HCT116 (cell line): ENCODE results near the gene ACE. TPM values are rescaled to one million over a fixed set of nuclear protein-coding genes. Genes with fewer than 3 reads are reported as not detected.
A peak's percentile ranks its signal among the peaks of the same experiment; 100 is the strongest.

ENCODE experiments used
- ATAC-seq: fragments of 200-7000 bp; cut with Tn5 transposase; 2 replicates; pipeline ENCODE4 v1.9.1; 2020; ENCODE audit warnings: mild to moderate bottlenecking, moderate library complexity
- BruUV-seq: library from RNA; stranded (reverse); fragments of 400-500 nt; replicated peaks from 2 replicates; lab custom pipeline; 2021; lab: Mats Ljungman, UMichigan
- CTCF ChIA-PET: fragments of 300-600 bp; sonication (Branson Sonifier 250); formaldehyde crosslinking; loops from one replicate; lab custom pipeline; 2021; ENCODE audit warnings: antibody characterized with exemption; lab: Charles Lee
- POLR2A ChIA-PET: fragments of 300-600, 350-600 bp; sonication (Branson Sonifier 250); formaldehyde crosslinking; loops from one replicate; lab custom pipeline; 2021; ENCODE audit warnings: antibody characterized with exemption; lab: Charles Lee
- RAD21 ChIA-PET, 2 experiments: fragments of 300-600 bp; sonication (Branson Sonifier 250); formaldehyde crosslinking; loops; one replicate each; lab custom pipeline; 2023; ENCODE audit warnings: low total read pairs in 2 of 2; ENCODE audit not compliant: uncharacterized antibody in 2 of 2, unreplicated experiment in 2 of 2, low non-redundant PET in 1 of 2; lab: Charles Lee
- DNase-seq: peaks from one replicate; pipeline ENCODE4 v3.0.0-alpha.2; 2010; ENCODE audit warnings: low read depth, low spot score
- H2AFZ ChIP-seq: fragments of 200-600 bp; shearing (Covaris generic), sonication (generic); 2 replicates; pipeline ENCODE4 v1.6.1; 2017; ENCODE audit warnings: low read depth, mixed run types, mixed read lengths, antibody characterized with exemption, low read length; ENCODE audit not compliant: poor library complexity, severe bottlenecking
- H3K27ac ChIP-seq: 2 replicates; pipeline ENCODE4 v1.5.1; 2012; ENCODE audit warnings: low read depth, low read length
- H3K27me3 ChIP-seq: fragments of 200-600 bp; sonication (generic); 2 replicates; pipeline ENCODE4 v1.6.1; 2016; ENCODE audit warnings: mixed run types, low read length, mixed read lengths; ENCODE audit not compliant: insufficient read depth
- H3K36me3 ChIP-seq, 2 experiments: fragments of 200-500 bp in 1 of 2; fragments of 200-600 bp in 1 of 2; sonication (Bioruptor generic) in 1 of 2; sonication (generic) in 1 of 2; 2 replicates each; pipeline versions ENCODE4 v1.5.1 to v1.6.1; 2014 to 2016; ENCODE audit warnings: low read length in 2 of 2, inconsistent platforms in 1 of 2, mixed read lengths in 1 of 2, mixed run types in 1 of 2; ENCODE audit not compliant: insufficient read depth in 2 of 2, control insufficient read depth in 1 of 2
- H3K4me1 ChIP-seq, 2 experiments: fragments of 200-600 bp in 1 of 2; sonication (generic) in 1 of 2; 2 replicates each; pipeline versions ENCODE4 v1.5.1 to v1.6.1; 2012 to 2017; ENCODE audit warnings: low read length in 2 of 2, inconsistent platforms in 1 of 2, mild to moderate bottlenecking in 1 of 2, mixed read lengths in 1 of 2, mixed run types in 1 of 2, moderate library complexity in 1 of 2; ENCODE audit not compliant: insufficient read depth in 2 of 2, control insufficient read depth in 1 of 2
- H3K4me2 ChIP-seq: fragments of 200-600 bp; sonication (generic); 2 replicates; pipeline ENCODE4 v1.6.1; 2017; ENCODE audit warnings: mixed run types, low read length, mixed read lengths
- H3K4me3 ChIP-seq, 2 experiments: fragments of 200-600 bp in 1 of 2; sonication (generic) in 1 of 2; replicated peaks in 1 of 2; 2 replicates each; pipeline ENCODE4 v1.5.1; 2011 to 2016; ENCODE audit warnings: low read length in 2 of 2, control low read depth in 1 of 2, low read depth in 1 of 2, mild to moderate bottlenecking in 1 of 2, mixed read lengths in 1 of 2, mixed run types in 1 of 2
- H3K79me2 ChIP-seq: fragments of 200-600 bp; sonication (generic); 2 replicates; pipeline ENCODE4 v1.6.1; 2017; ENCODE audit warnings: mild to moderate bottlenecking, mixed run types, low read length, moderate library complexity, mixed read lengths; ENCODE audit not compliant: insufficient read depth
- H3K9ac ChIP-seq: fragments of 200-600 bp; sonication (generic); 2 replicates; pipeline ENCODE4 v1.6.1; 2016; ENCODE audit warnings: low read length, mixed read lengths
- H3K9me2 ChIP-seq: fragments of 200-600 bp; sonication (generic), shearing (Covaris generic); 2 replicates; pipeline ENCODE4 v1.6.1; 2017; ENCODE audit warnings: mixed run types, mild to moderate bottlenecking, moderate library complexity; ENCODE audit not compliant: insufficient read depth
- H3K9me3 ChIP-seq, 2 experiments: fragments of 200-500 bp in 1 of 2; fragments of 200-600 bp in 1 of 2; sonication (Bioruptor generic) in 1 of 2; sonication (generic) in 1 of 2; 2 replicates each; pipeline ENCODE4 v1.6.1; 2014 to 2017; ENCODE audit warnings: low read length in 2 of 2, mixed read lengths in 2 of 2, inconsistent platforms in 1 of 2, low read depth in 1 of 2, mild to moderate bottlenecking in 1 of 2, mixed run types in 1 of 2, moderate library complexity in 1 of 2; ENCODE audit not compliant: control insufficient read depth in 1 of 2, insufficient read depth in 1 of 2
- H4K20me1 ChIP-seq: fragments of 200-600 bp; sonication (generic), shearing (Covaris generic); 2 replicates; pipeline ENCODE4 v1.6.1; 2017; ENCODE audit warnings: mixed run types, mild to moderate bottlenecking, moderate library complexity; ENCODE audit not compliant: insufficient read depth
- CEBPB ChIP-seq: IDR thresholded peaks from 2 replicates; pipeline ENCODE4 v1.6.1; 2012; ENCODE audit warnings: low read depth
- ELF1 ChIP-seq: IDR thresholded peaks from 2 replicates; pipeline ENCODE4 v1.6.1; 2012; ENCODE audit warnings: low read depth, borderline replicate concordance
- EZH2phosphoT487 ChIP-seq: fragments of 200-600 bp; IDR thresholded peaks from 2 replicates; pipeline ENCODE4 v1.6.1; 2018; ENCODE audit warnings: antibody characterized with exemption, borderline replicate concordance
- POLR2A ChIP-seq: IDR thresholded peaks from 2 replicates; pipeline ENCODE4 v1.7.0; 2011; ENCODE audit warnings: borderline replicate concordance; ENCODE audit not compliant: insufficient read depth, insufficient read length; ENCODE audit errors: extremely low read depth
- POLR2AphosphoS5 ChIP-seq: IDR thresholded peaks from 2 replicates; pipeline ENCODE4 v1.6.1; 2011; ENCODE audit warnings: mild to moderate bottlenecking, low read depth, low read length, moderate library complexity
- RAD21 ChIP-seq: IDR thresholded peaks from 2 replicates; pipeline ENCODE4 v1.6.1; 2012; ENCODE audit warnings: low read depth, mild to moderate bottlenecking
- SIN3A ChIP-seq: IDR thresholded peaks from 2 replicates; pipeline ENCODE4 v1.6.1; 2012; ENCODE audit warnings: low read depth
- ZFX ChIP-seq: fragments of 450-650 bp; IDR thresholded peaks from 2 replicates; pipeline ENCODE4 v1.6.1; 2017
- intact Hi-C: fragments of 100-400 bp; cut with micrococcal nuclease; formaldehyde crosslinking; loops from 2 replicates; pipeline ENCODE4 v1.10.0; 2022
- total RNA-seq: library from RNA; stranded (reverse); gene quantifications from one replicate; pipeline ENCODE4 v1.2.1, GENCODE V29; 2021; ENCODE audit not compliant: unreplicated experiment
- TF ChIP-seq, protein P1 (sequence below), 3 experiments: fragments of 200-600 bp in 1 of 3; sonication (generic) in 1 of 3; IDR thresholded peaks in 2 of 3; conservative IDR thresholded peaks in 1 of 3; 2 replicates each; pipeline ENCODE4 v1.5.1; 2012 to 2017; ENCODE audit warnings: low read depth in 2 of 3, low read length in 2 of 3, antibody characterized with exemption in 1 of 3, borderline replicate concordance in 1 of 3, control low read depth in 1 of 3, mild to moderate bottlenecking in 1 of 3, mixed read lengths in 1 of 3, mixed run types in 1 of 3, moderate library complexity in 1 of 3; ENCODE audit not compliant: insufficient read depth in 1 of 3

The ACE gene
- total RNA-seq, 1 experiment from 2014 or later: 7.7 TPM

DNA sequence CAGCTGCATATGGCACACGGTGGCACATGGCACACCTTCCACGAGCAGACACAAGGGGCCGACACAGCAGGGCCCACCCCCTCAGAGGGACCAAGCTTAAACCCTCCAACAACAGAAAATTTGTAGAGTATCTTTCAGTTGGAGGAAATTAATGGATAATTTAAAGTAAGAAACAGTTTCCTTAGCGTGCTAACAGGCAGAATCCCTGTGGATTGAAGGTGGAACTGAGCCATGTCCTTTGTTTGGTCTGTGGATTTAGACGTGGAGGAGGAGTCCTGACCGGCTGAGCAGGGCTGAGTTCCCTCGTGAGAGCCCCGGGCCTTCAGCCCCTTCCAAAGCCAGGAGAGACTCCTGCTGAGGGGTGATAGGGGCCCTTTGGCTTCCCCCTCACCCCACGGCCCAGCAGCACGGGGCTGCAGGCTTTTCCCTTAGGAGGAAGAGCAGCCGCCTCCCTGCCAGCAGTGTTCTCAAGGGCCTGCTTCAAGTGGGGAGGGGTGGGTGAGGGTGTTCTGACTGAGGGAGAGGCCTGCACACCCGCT lies 29.3 kb upstream of the ACE start:
- ATAC-seq (no peak), DNase-seq (no peak)
- CTCF ChIA-PET: interaction anchor here (3.4 kb wide), 1 partner anchor 12 kb away, joined by 43 read pairs; no protein-coding TSS in a partner anchor
- no TSS peak for BruUV-seq
- H2AFZ ChIP-seq: no peak overlapping the region
- POLR2A ChIA-PET: interaction anchor here (0.5 to 4.8 kb wide), 2 partner anchors 13 to 54 kb away, joined by 3 to 23 read pairs; no protein-coding TSS in a partner anchor
- H3K27me3 ChIP-seq: no peaks in the 10 kb centered on the region
- no peaks in the 10 kb centered on the region for H3K36me3 ChIP-seq
- peaks cover 15 to 35% of the 10 kb centered on the region in 2 experiments for H3K4me1 ChIP-seq
- H3K4me3 ChIP-seq: no peak overlapping the region
- TF ChIP-seq, protein P1, sequence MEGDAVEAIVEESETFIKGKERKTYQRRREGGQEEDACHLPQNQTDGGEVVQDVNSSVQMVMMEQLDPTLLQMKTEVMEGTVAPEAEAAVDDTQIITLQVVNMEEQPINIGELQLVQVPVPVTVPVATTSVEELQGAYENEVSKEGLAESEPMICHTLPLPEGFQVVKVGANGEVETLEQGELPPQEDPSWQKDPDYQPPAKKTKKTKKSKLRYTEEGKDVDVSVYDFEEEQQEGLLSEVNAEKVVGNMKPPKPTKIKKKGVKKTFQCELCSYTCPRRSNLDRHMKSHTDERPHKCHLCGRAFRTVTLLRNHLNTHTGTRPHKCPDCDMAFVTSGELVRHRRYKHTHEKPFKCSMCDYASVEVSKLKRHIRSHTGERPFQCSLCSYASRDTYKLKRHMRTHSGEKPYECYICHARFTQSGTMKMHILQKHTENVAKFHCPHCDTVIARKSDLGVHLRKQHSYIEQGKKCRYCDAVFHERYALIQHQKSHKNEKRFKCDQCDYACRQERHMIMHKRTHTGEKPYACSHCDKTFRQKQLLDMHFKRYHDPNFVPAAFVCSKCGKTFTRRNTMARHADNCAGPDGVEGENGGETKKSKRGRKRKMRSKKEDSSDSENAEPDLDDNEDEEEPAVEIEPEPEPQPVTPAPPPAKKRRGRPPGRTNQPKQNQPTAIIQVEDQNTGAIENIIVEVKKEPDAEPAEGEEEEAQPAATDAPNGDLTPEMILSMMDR (IDR thresholded peaks at IDR 0.05 in 2 of 3, conservative IDR thresholded peaks at IDR 0.05 in 1 of 3; ENCODE audit: borderline replicate concordance in 1 of 3, insufficient read depth in 1 of 3, low read depth in 2 of 3, low read length in 2 of 3): no peak
- TF ChIP-seq EZH2phosphoT487: no peak
- peak; percentile 29 for TF ChIP-seq POLR2A
- no peak for TF ChIP-seq RAD21
- H3K9me3 ChIP-seq: no peaks in the 10 kb centered on the region
- intact Hi-C loops: loop anchor here (2.0 kb wide), 2 partner anchors 31 to 175 kb away; partner anchors contain the start of gene MAP3K3
- H4K20me1 ChIP-seq: no peaks in the 10 kb centered on the region
- H3K9ac ChIP-seq: peak overlapping the region; percentile 87
- no peaks in the 10 kb centered on the region for H3K9me2 ChIP-seq
- no peak overlapping the region for H3K4me2 ChIP-seq
- H3K79me2 ChIP-seq: peaks cover 27% of the 10 kb centered on the region
- RAD21 ChIA-PET: no interaction called here
- H3K27ac ChIP-seq: peak overlapping the region; percentile 92; the same call in 1 of the 2 replicates

DNA sequence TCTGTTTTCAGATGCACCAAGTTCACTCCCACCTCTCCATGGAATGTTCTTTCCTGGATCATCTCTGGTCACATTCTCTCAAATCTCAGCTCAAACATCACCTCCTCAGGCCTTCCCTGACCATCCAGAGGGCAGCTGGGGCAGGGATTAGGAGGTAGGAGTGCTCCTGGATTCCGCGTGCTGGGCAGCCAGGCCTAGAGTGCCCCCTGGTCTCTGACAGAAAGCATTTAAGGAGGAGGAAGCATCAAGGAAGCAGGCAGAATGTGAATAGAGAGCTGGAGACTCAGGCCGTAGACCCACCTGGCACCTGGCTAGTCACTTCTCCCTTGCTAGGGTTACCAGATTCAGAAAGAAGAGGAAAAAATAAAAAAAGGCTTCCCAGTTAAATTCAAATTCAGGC lies 28.2 kb upstream of the ACE start:
- H3K4me3 ChIP-seq: no peak overlapping the region
- no peak overlapping the region for H3K4me2 ChIP-seq
- no peaks in the 10 kb centered on the region for H3K27me3 ChIP-seq
- no peak overlapping the region for H3K9ac ChIP-seq
- peaks cover 15 to 36% of the 10 kb centered on the region in 2 experiments for H3K4me1 ChIP-seq
- no peaks in the 10 kb centered on the region for H3K9me2 ChIP-seq
- H3K79me2 ChIP-seq: peaks cover 16% of the 10 kb centered on the region
- H2AFZ ChIP-seq: no peak overlapping the region
- no peaks in the 10 kb centered on the region for H4K20me1 ChIP-seq
- BruUV-seq: no TSS peak
- ChIA-PET CTCF (interaction anchor here (0.6 to 0.7 kb wide), 2 partner anchors 83 to 1037 kb away, joined by 3 to 5 read pairs; no protein-coding TSS in a partner anchor), RAD21 (no interaction called here), POLR2A (no interaction called here)
- TF ChIP-seq CEBPB (no peak), SIN3A (no peak), ELF1 (no peak), POLR2AphosphoS5 (no peak), ZFX (no peak), EZH2phosphoT487 (no peak)
- TF ChIP-seq, protein P1 (IDR thresholded peaks at IDR 0.05 in 2 of 3, conservative IDR thresholded peaks at IDR 0.05 in 1 of 3; ENCODE audit: borderline replicate concordance in 1 of 3, insufficient read depth in 1 of 3, low read depth in 2 of 3, low read length in 2 of 3): no peak
- DNase-seq: no peak
- no peaks in the 10 kb centered on the region for H3K9me3 ChIP-seq
- intact Hi-C loops: no loop called here
- H3K36me3 ChIP-seq: no peaks in the 10 kb centered on the region
- no peak for ATAC-seq
- no peak overlapping the region for H3K27ac ChIP-seq
